SK-N-SH (cell line): ENCODE measurements around the gene AKT3. TPM values are rescaled to one million over a fixed set of nuclear protein-coding genes. Genes with fewer than 3 reads are reported as not detected.
A peak's percentile ranks its signal among the peaks of the same experiment; 100 is the strongest.
"Not testable (repeated sequence)": the region's sequence is repeated elsewhere in the genome, so short reads cannot be mapped to it uniquely, and the experiment has no call there.

ENCODE experiments used
- CTCF ChIA-PET: fragments of 300-600, 350-600 bp; formaldehyde crosslinking; extraction: SDS; loops from one replicate; lab custom pipeline; 2021; lab: Yijun Ruan, JAX
- POLR2A ChIA-PET: fragments of 350-600 bp; sonication (Branson Sonifier 250); formaldehyde crosslinking; extraction: SDS; loops from one replicate; lab custom pipeline; 2020; ENCODE audit warnings: antibody characterized with exemption, inconsistent platforms; lab: Yijun Ruan, JAX
- DNase-seq: peaks from one replicate; pipeline ENCODE4 v3.0.0; 2012
- H2AFZ ChIP-seq: fragments of 200-600 bp; sonication (generic); 2 replicates; pipeline ENCODE4 v1.8.1; 2016; ENCODE audit warnings: antibody characterized with exemption, mild to moderate bottlenecking, low read depth
- H3F3A ChIP-seq: fragments of 200-600 bp; sonication (generic); replicated peaks from 2 replicates; pipeline ENCODE3; 2016; ENCODE audit warnings: antibody characterized with exemption, mild to moderate bottlenecking; ENCODE audit not compliant: insufficient read depth
- H3K27ac ChIP-seq, 2 experiments: fragments of 200-500 bp in 1 of 2; fragments of 200-600 bp in 1 of 2; sonication (Bioruptor generic) in 1 of 2; sonication (generic), shearing (Covaris generic) in 1 of 2; 2 replicates each; pipeline versions ENCODE4 v1.5.1 to v1.6.1; 2014 to 2016; ENCODE audit warnings: low read depth in 2 of 2, inconsistent platforms in 1 of 2, low read length in 1 of 2, mild to moderate bottlenecking in 1 of 2, mixed read lengths in 1 of 2
- H3K27me3 ChIP-seq: fragments of 200-600 bp; sonication (generic), shearing (Covaris generic); 2 replicates; pipeline ENCODE4 v1.6.1; 2016; ENCODE audit warnings: mixed run types; ENCODE audit not compliant: insufficient read depth
- H3K36me3 ChIP-seq, 2 experiments: fragments of 200-500 bp in 1 of 2; fragments of 200-600 bp in 1 of 2; sonication (Bioruptor generic) in 1 of 2; sonication (generic) in 1 of 2; replicated peaks in 1 of 2; 2 replicates each; pipeline versions ENCODE3 to v1.5.1; 2014 to 2016; ENCODE audit warnings: low read length in 1 of 2, mild to moderate bottlenecking in 1 of 2; ENCODE audit not compliant: insufficient read depth in 2 of 2, control insufficient read depth in 1 of 2
- H3K4me1 ChIP-seq, 2 experiments: fragments of 200-500 bp in 1 of 2; fragments of 200-600 bp in 1 of 2; sonication (Bioruptor generic) in 1 of 2; sonication (generic), shearing (Covaris generic) in 1 of 2; 2 replicates each; pipeline versions ENCODE4 v1.5.1 to v1.6.1; 2014 to 2016; ENCODE audit warnings: low read depth in 1 of 2, low read length in 1 of 2, mixed run types in 1 of 2; ENCODE audit not compliant: insufficient read depth in 2 of 2, control insufficient read depth in 1 of 2
- H3K4me2 ChIP-seq: fragments of 200-600 bp; sonication (generic), shearing (Covaris generic); 2 replicates; pipeline ENCODE4 v1.6.1; 2017; ENCODE audit warnings: mixed run types
- H3K4me3 ChIP-seq, 2 experiments: fragments of 200-500 bp in 1 of 2; fragments of 200-600 bp in 1 of 2; sonication (Bioruptor generic) in 1 of 2; sonication (generic), shearing (Covaris generic) in 1 of 2; 2 replicates each; pipeline versions ENCODE4 v1.5.1 to v1.8.1; 2014 to 2016; ENCODE audit warnings: low read depth in 2 of 2, inconsistent platforms in 1 of 2, low read length in 1 of 2, mild to moderate bottlenecking in 1 of 2, mixed read lengths in 1 of 2, moderate library complexity in 1 of 2
- H3K79me2 ChIP-seq: fragments of 200-600 bp; sonication (generic); 2 replicates; pipeline ENCODE4 v1.8.1; 2017; ENCODE audit warnings: mild to moderate bottlenecking; ENCODE audit not compliant: insufficient read depth
- H3K9ac ChIP-seq: fragments of 200-600 bp; sonication (generic); 2 replicates; pipeline ENCODE4 v1.6.1; 2017; ENCODE audit warnings: mixed run types
- H3K9me2 ChIP-seq: fragments of 200-600 bp; sonication (generic); 2 replicates; pipeline ENCODE4 v1.6.1; 2017; ENCODE audit warnings: mixed run types
- H3K9me3 ChIP-seq: fragments of 200-600 bp; sonication (generic); 2 replicates; pipeline ENCODE4 v1.6.1; 2017; ENCODE audit warnings: mixed run types, mild to moderate bottlenecking, moderate library complexity
- H4K20me1 ChIP-seq: fragments of 200-600 bp; sonication (generic); 2 replicates; pipeline ENCODE4 v1.6.1; 2017; ENCODE audit warnings: mild to moderate bottlenecking, mixed run types; ENCODE audit not compliant: insufficient read depth
- EZH2phosphoT487 ChIP-seq: fragments of 200-600 bp; sonication (generic); IDR thresholded peaks from 2 replicates; pipeline ENCODE4 v1.6.1; 2017; ENCODE audit warnings: low read depth, mixed run types, mild to moderate bottlenecking, antibody characterized with exemption, moderate library complexity, borderline replicate concordance
- MXI1 ChIP-seq: IDR thresholded peaks from 2 replicates; pipeline ENCODE4 v1.6.1; 2012; ENCODE audit warnings: mild to moderate bottlenecking, low read depth, low read length, improper control_type of control experiment
- NRF1 ChIP-seq: IDR thresholded peaks from 2 replicates; pipeline ENCODE4 v1.6.1; 2012; ENCODE audit warnings: low read depth, mild to moderate bottlenecking, low read length
- USF2 ChIP-seq: fragments of 150-350 bp; IDR thresholded peaks from 2 replicates; pipeline ENCODE4 v1.6.1; 2017; ENCODE audit warnings: antibody characterized with exemption, low read length, low read depth, borderline replicate concordance
- YY1 ChIP-seq: IDR thresholded peaks from 2 replicates; pipeline ENCODE4 v1.4.0; 2012; ENCODE audit warnings: low read depth, mild to moderate bottlenecking
- WGBS: methylation state at CpG from one replicate; pipeline ENCODE4 v1.1.6; 2017; ENCODE audit warnings: low lambda C conversion rate; 5-methylcytosine and 5-hydroxymethylcytosine counted together
- polyA plus RNA-seq, 3 experiments: library from polyadenylated mRNA; depleted of rRNA; stranded (reverse); fragments of >200 nt; gene quantifications; 2 replicates each; pipeline ENCODE4 v1.2.3, GENCODE V29; 2012

Gene AKT3
- polyA plus RNA-seq, 1 of the 3 experiments (the other 2 are of a cell fraction): 12.7 TPM

- ChIA-PET POLR2A (no interaction called here), CTCF (no interaction called here)
- Histone ChIP-seq H3K36me3 (peaks cover 2 to 25% of the 10 kb centered on the region in 2 experiments), H3K9me2 (no peaks in the 10 kb centered on the region), H3K27me3 (no peaks in the 10 kb centered on the region), H3F3A (peaks cover 43% of the 10 kb centered on the region), H3K9me3 (no peaks in the 10 kb centered on the region), H3K4me1 (peaks cover 7 to 10% of the 10 kb centered on the region in 2 experiments; a peak in 3 of 4 replicates), H4K20me1 (no peaks in the 10 kb centered on the region), H3K4me3 (no peak overlapping the region), H3K4me2 (0 out of 2 replicates have a peak overlapping the region, but pooled peaks have one; percentile 26), H3K27ac (peak overlapping the region; percentile 43 to 89; a peak in 3 of 4 replicates), H3K9ac (peak overlapping the region; percentile 23; the same call in 1 of the 2 replicates), H3K79me2 (peaks cover 12% of the 10 kb centered on the region; the same call in 1 of the 2 replicates), H2AFZ (no peak overlapping the region)
- no peak for TF ChIP-seq EZH2phosphoT487
- WGBS: 91% methylated on average over 7 of the region's 7 CpGs
- DNase-seq: no peak
Measured at GRCh38 chr1:243595527-243596210, 254.4 kb downstream of the AKT3 start.

GRCh38 chr1:243594455-243594854 lies 255.6 kb downstream of the AKT3 start:
- no peaks in the 10 kb centered on the region for H3K27me3 ChIP-seq
- H2AFZ ChIP-seq: no peak overlapping the region
- peaks cover 7 to 10% of the 10 kb centered on the region in 2 experiments; a peak in 3 of 4 replicates for H3K4me1 ChIP-seq
- no peaks in the 10 kb centered on the region for H4K20me1 ChIP-seq
- H3K9me2 ChIP-seq: no peaks in the 10 kb centered on the region
- H3K4me2 ChIP-seq: no peak overlapping the region
- peaks cover 0 to 24% of the 10 kb centered on the region in 2 experiments for H3K36me3 ChIP-seq
- CTCF ChIA-PET: interaction anchor here (0.6 kb wide), 1 partner anchor 14 kb away, joined by 3 read pairs; no protein-coding TSS in a partner anchor
- peaks cover 42% of the 10 kb centered on the region for H3F3A ChIP-seq
- WGBS: 98% methylated on average over 2 of the region's 2 CpGs
- no peaks in the 10 kb centered on the region for H3K9me3 ChIP-seq
- TF ChIP-seq USF2 (no peak), NRF1 (no peak), YY1 (no peak), MXI1 (no peak)
- peaks cover 16% of the 10 kb centered on the region; the same call in 1 of the 2 replicates for H3K79me2 ChIP-seq
- no peak overlapping the region for H3K27ac ChIP-seq
- POLR2A ChIA-PET: no interaction called here
- DNase-seq: no peak
- no peak overlapping the region for H3K4me3 ChIP-seq
- no peak overlapping the region for H3K9ac ChIP-seq

- WGBS: 91% methylated on average over 3 of the region's 3 CpGs
- POLR2A ChIA-PET: not testable (repeated sequence)
Measured at GRCh38 chr1:243589286-243589685, 260.8 kb downstream of the AKT3 start.

More at GRCh38 chr1:243589286-243589685, 260.8 kb downstream of the AKT3 start:
- peaks cover 0 to 50% of the 10 kb centered on the region in 2 experiments for H3K36me3 ChIP-seq
- H3K79me2 ChIP-seq: peaks cover 28% of the 10 kb centered on the region; the same call in 1 of the 2 replicates
- H3K4me1 ChIP-seq, H3K9me2 ChIP-seq, H3K27me3 ChIP-seq, H3K4me2 ChIP-seq, H4K20me1 ChIP-seq, H3K4me3 ChIP-seq, CTCF ChIA-PET, DNase-seq, H3F3A ChIP-seq, H2AFZ ChIP-seq, H3K9me3 ChIP-seq, H3K9ac ChIP-seq, H3K27ac ChIP-seq: not testable (repeated sequence)
